ENCODE results near the gene TBL1X. TPM values are rescaled to one million over a fixed set of nuclear protein-coding genes. Genes with fewer than 3 reads are reported as not detected.

The TBL1X gene
- total RNA-seq, 3 donors from 2014 or later, result 18.6 to 24.6 (median 20.0) TPM

DNA sequence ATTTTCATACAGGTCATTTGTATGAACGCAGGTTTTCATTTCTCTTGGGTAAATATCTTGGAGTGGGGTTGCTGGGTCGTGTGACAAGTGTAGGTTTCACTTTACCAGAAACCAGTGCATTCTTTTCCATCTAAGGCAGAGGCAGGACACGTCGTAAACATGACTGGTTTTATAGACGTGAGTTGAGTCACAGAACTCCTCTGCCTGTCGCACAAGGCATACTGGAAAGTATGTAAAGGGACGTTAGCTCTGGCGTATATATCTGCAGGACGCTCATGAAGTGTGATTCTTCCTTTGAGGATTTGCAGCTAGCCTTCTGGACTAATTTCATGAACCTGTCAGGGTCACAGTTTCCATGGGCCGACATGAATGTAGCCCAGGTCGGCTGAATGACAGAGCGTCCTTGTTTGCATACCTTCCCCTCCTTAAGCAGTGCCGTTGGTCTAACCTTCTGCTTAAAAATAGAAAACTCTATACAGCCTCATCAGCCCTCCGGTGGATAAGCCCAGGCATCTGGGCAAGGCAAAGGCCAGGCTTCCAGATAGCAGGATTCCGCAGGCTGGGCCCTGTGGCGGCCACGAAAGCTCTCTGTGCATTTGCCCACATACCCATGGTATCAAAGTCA lies 194.8 kb downstream of the TBL1X start:
- H3K27me3 ChIP-seq, result peaks cover 0 to 3% of the 10 kb centered on the region in 2 donors
- H3K4me1 ChIP-seq, result no peaks in the 10 kb centered on the region
- intact Hi-C loops (cut with DNase I; ENCODE audit: low total_unique reads), result no loop called here
- no peak for DNase-seq (ENCODE audit: low spot score in 2 of 2)
- H3K27ac ChIP-seq, result no peak overlapping the region
- no peaks in the 10 kb centered on the region for H3K9me3 ChIP-seq
- TF ChIP-seq POLR2AphosphoS5 (IDR thresholded peaks at IDR 0.05), result no peak
- no peak for TF ChIP-seq POLR2A (IDR thresholded peaks at IDR 0.05)
- TF ChIP-seq, protein P1, sequence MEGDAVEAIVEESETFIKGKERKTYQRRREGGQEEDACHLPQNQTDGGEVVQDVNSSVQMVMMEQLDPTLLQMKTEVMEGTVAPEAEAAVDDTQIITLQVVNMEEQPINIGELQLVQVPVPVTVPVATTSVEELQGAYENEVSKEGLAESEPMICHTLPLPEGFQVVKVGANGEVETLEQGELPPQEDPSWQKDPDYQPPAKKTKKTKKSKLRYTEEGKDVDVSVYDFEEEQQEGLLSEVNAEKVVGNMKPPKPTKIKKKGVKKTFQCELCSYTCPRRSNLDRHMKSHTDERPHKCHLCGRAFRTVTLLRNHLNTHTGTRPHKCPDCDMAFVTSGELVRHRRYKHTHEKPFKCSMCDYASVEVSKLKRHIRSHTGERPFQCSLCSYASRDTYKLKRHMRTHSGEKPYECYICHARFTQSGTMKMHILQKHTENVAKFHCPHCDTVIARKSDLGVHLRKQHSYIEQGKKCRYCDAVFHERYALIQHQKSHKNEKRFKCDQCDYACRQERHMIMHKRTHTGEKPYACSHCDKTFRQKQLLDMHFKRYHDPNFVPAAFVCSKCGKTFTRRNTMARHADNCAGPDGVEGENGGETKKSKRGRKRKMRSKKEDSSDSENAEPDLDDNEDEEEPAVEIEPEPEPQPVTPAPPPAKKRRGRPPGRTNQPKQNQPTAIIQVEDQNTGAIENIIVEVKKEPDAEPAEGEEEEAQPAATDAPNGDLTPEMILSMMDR (IDR thresholded peaks at IDR 0.05), result no peak
- H3K4me3 ChIP-seq, result no peak overlapping the region
- H3K36me3 ChIP-seq, result no peaks in the 10 kb centered on the region

DNA sequence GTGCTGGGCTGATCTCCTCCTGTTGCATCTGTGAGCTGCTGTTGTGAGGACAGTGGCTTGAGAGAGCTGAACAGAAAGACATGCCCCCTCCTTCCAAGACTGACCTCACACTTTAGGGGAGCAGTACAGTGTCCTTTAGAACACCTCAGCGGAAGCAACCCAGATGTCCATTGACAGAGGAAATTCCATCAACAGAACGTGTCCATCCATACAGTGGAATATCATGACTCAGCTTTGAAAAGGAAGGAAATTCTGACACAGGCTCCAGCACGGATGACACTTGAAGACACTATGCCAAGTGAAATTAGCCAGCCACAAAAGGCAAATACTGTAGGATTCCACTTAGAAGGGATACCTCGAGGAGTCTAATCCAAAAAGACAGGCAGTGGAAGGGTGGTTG lies 197.3 kb downstream of the TBL1X start:
- no peak for DNase-seq (ENCODE audit: low spot score in 2 of 2)
- no peak overlapping the region for H3K27ac ChIP-seq
- peaks cover 0 to 3% of the 10 kb centered on the region in 2 donors for H3K27me3 ChIP-seq
- no peaks in the 10 kb centered on the region for H3K4me1 ChIP-seq
- no peak overlapping the region for H3K4me3 ChIP-seq
- H3K36me3 ChIP-seq, result no peaks in the 10 kb centered on the region
- TF ChIP-seq POLR2A (IDR thresholded peaks at IDR 0.05) (no peak), POLR2AphosphoS5 (IDR thresholded peaks at IDR 0.05) (no peak)
- TF ChIP-seq, protein P1 (IDR thresholded peaks at IDR 0.05), result no peak
- H3K9me3 ChIP-seq, result no peaks in the 10 kb centered on the region
- intact Hi-C loops (cut with DNase I; ENCODE audit: low total_unique reads), result no loop called here

DNA sequence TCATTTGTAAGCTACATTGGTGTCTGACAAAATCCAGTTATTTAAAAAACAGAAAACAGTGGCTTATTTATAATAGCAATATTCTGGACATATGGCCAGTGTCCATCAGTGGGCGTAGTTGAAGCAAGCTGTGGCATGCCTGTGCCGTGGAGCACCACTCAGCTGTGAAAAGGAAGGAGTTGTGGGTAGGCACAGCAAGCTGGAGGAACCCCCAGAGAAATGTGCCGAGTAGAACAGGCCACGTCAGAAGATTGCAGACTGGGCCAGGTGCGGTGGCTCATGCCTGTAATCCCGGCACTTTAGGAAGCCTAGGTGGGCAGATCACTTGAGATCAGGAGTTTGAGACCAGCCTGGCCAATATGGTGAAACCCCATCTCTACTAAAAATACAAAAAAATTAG lies 198.4 kb downstream of the TBL1X start:
- Histone ChIP-seq H3K27me3 (peaks cover 0 to 3% of the 10 kb centered on the region in 2 donors), H3K4me1 (no peaks in the 10 kb centered on the region), H3K27ac (no peak overlapping the region), H3K36me3 (no peaks in the 10 kb centered on the region), H3K9me3 (no peaks in the 10 kb centered on the region), H3K4me3 (no peak overlapping the region)
- no peak for DNase-seq (ENCODE audit: low spot score in 2 of 2)
- intact Hi-C loops (cut with DNase I; ENCODE audit: low total_unique reads), result no loop called here
- TF ChIP-seq POLR2A (IDR thresholded peaks at IDR 0.05), result no peak
- no peak for TF ChIP-seq POLR2AphosphoS5 (IDR thresholded peaks at IDR 0.05)

DNA sequence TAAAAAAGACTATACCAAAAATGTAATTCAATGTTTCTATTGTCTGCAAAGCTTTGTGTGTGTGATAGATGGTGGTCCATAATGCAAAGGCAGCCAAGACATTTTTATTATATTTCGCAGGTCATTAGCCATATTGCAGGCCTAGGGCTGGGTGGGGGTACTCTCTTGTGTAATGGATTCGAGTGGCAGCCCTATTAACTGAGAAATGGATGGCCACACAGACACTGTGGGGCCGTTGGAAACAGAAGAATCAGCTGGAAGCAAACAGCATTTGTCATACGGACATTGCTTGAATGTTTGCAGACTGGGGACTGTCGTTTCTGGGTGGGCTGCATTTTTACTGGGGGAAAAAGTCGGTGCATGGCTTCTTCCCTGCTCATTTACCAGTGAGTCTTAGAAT lies 199.4 kb downstream of the TBL1X start:
- H3K27me3 ChIP-seq, result peaks cover 0 to 3% of the 10 kb centered on the region in 2 donors
- no peaks in the 10 kb centered on the region for H3K4me1 ChIP-seq
- TF ChIP-seq POLR2AphosphoS5 (IDR thresholded peaks at IDR 0.05) (no peak), POLR2A (IDR thresholded peaks at IDR 0.05) (no peak)
- TF ChIP-seq, protein P1 (IDR thresholded peaks at IDR 0.05), result no peak
- intact Hi-C loops (cut with DNase I; ENCODE audit: low total_unique reads), result no loop called here
- no peaks in the 10 kb centered on the region for H3K36me3 ChIP-seq
- no peak for DNase-seq (ENCODE audit: low spot score in 2 of 2)
- H3K27ac ChIP-seq, result no peak overlapping the region
- no peaks in the 10 kb centered on the region for H3K9me3 ChIP-seq
- H3K4me3 ChIP-seq, result no peak overlapping the region

DNA sequence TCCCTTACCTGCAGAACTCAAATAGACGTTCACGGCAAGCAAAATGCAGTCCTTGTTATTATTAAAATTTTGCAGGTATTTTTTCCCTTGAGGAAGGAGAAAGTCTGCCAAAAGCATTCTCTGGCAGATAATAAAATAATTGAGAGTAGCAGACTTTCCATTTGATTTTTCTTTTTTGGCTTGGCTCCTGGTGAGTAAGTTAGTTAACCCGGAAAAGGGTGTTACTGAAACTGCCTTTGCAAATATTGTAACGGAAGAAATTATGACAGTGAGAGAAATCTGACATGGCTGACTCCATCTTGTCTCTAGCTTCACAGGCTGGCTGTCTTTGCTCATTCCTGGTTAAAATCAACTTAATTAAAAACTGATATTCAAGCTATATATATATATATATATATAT lies 200.3 kb downstream of the TBL1X start:
- peaks cover 0 to 10% of the 10 kb centered on the region in 2 donors for H3K27me3 ChIP-seq
- TF ChIP-seq POLR2A (IDR thresholded peaks at IDR 0.05), result no peak
- TF ChIP-seq, protein P1 (IDR thresholded peaks at IDR 0.05), result no peak
- no peak overlapping the region for H3K4me3 ChIP-seq

More for the DNA sequence above, 200.3 kb downstream of the TBL1X start:
- intact Hi-C loops (cut with DNase I; ENCODE audit: low total_unique reads), result no loop called here
- Histone ChIP-seq H3K36me3 (no peaks in the 10 kb centered on the region), H3K9me3 (no peaks in the 10 kb centered on the region), H3K4me1 (no peaks in the 10 kb centered on the region), H3K27ac (no peak overlapping the region)
- no peak for DNase-seq (ENCODE audit: low spot score in 2 of 2)

All from breast epithelium (tissue), 4 donors.